ENCODE measurements around the gene MUC16.

MUC16 gene

GRCh38 chr19:9008667-9009066, 1.5 kb downstream of the MUC16 start:
- no peak for DNase-seq

DNA sequence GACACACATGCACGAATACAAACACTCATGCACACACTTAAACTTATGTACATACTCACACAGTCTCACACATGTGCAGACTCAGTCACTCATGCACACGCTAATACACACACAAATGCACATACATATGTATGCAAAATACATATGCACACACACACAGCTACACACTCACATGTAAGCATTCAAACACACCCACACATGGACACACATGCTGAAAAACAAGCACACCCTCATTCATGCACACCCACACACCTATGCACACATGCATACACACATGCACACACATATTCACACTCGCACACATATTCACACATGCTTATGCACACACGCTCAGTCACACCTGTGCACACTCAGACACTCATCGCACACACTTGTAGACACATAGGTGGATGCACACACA, 9.3 kb downstream of the MUC16 start:
- no peak for DNase-seq

DNA sequence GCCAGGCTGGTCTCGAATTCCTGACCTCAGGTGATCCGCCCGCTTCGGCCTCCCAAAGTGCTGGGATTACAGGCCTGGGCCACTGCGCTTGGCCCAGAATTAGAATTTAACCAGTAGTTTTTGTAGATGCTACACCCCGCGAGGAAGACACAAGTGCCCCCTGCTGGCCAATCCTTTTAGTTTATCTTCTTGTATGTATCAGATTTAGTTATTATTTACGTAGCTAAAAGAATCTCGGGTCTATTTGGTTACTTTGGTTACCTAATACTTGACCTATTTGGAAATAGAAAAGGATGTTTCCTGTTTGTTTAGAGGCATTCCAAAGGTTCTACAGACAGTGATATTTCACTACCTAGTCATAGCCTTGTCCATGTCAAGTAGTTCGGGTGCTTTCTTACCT, 22.0 kb downstream of the MUC16 start:
- peak in 1 of 2 experiments; percentile 13 for DNase-seq

- no peak for DNase-seq
Observed at GRCh38 chr19:8986296-8986695, 23.9 kb downstream of the MUC16 start.

DNA sequence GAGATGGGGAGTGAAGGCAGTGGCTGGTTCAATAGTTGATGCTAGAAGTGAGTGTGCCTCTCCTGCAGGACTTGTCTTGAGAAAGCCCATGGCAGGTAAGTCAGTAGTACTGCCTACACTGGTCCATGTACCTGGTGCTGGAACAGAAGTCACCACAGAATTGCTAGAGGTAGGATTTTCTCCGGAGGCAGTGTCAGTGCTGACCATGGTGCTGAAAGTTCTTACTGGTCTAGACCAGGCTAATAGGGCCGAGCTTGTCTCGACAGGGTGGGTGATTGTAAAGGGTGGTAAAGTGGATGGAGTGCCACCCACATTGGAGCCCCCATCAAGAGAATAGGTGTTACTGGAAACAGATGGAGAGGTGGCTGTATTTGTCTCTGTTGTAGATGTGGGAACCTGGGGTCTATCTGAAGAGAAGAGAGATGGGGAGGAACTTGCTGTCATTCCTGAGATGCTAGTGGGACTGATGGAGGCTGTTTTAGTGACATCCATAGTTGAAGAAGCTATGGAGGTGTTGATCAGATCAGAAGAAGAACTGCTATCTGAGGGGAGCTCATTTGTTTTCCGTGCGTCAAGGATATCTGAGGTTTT, 36.6 kb downstream of the MUC16 start:
- no peak for DNase-seq

DNA sequence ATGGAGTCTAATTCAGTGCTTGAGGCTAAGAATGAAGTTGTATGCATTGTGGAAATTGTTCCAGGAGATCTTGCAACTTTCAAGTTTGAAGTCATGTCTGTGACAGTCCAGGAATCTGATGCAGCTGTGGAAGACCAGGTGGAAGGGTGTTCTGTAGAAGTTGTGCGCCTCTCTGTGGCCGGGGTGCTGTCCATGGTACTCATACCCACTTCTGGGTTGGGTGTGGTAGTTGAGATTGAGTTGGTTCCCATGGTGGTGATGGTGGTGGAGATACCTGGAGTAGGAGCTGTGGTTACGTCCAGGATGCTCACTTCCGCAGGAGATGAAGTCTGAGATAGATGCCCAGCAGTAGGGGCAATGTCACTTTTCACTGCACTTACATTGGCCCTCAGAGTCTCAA, 44.3 kb downstream of the MUC16 start:
- no peak for DNase-seq

Measured in SW 1271 (cell line).